A673 (cell line): ENCODE results near the gene KRTAP10-11. TPM values are rescaled to one million over a fixed set of nuclear protein-coding genes. Genes with fewer than 3 reads are reported as not detected.

ENCODE experiments used
- BruUV-seq: library from RNA; stranded (reverse); fragments of 400-500 nt; replicated peaks from 2 replicates; lab custom pipeline; 2021; lab: Mats Ljungman, UMichigan
- CTCF ChIA-PET: fragments of 300-600 bp; sonication (Branson Sonifier 250); formaldehyde crosslinking; loops from one replicate; lab custom pipeline; 2022; ENCODE audit warnings: antibody characterized with exemption; lab: Charles Lee
- POLR2A ChIA-PET: fragments of 300-600 bp; sonication (Branson Sonifier 250); formaldehyde crosslinking; loops from one replicate; lab custom pipeline; 2022; ENCODE audit warnings: antibody characterized with exemption; ENCODE audit not compliant: low non-redundant PET; lab: Charles Lee
- DNase-seq: peaks from one replicate; pipeline ENCODE4 v3.0.0-alpha.2; 2015; ENCODE audit warnings: low spot score
- H3K27ac ChIP-seq: fragments of 200-600 bp; sonication (generic); 2 replicates; pipeline ENCODE4 v1.5.1; 2016; ENCODE audit warnings: mixed run types, low read depth, mild to moderate bottlenecking, mixed read lengths, antibody characterized with exemption, low read length; ENCODE audit not compliant: poor library complexity, severe bottlenecking
- H3K27me3 ChIP-seq: fragments of 200-600 bp; sonication (generic); replicated peaks from 2 replicates; pipeline ENCODE4 v1.6.1; 2017; ENCODE audit warnings: mixed run types, low read depth, mild to moderate bottlenecking, mixed read lengths, antibody characterized with exemption, low read length; ENCODE audit not compliant: insufficient read depth, poor library complexity
- H3K36me3 ChIP-seq: fragments of 200-600 bp; sonication (generic); 2 replicates; pipeline ENCODE4 v1.6.1; 2016; ENCODE audit warnings: mixed run types, mild to moderate bottlenecking, mixed read lengths, antibody characterized with exemption, low read length; ENCODE audit not compliant: insufficient read depth, poor library complexity, severe bottlenecking
- H3K4me1 ChIP-seq: fragments of 200-600 bp; sonication (generic); 2 replicates; pipeline ENCODE4 v1.6.1; 2017; ENCODE audit warnings: mixed run types, mild to moderate bottlenecking, mixed read lengths, antibody characterized with exemption, low read length; ENCODE audit not compliant: insufficient read depth, poor library complexity, severe bottlenecking
- H3K4me3 ChIP-seq: fragments of 200-600 bp; sonication (generic); 2 replicates; pipeline ENCODE4 v1.5.1; 2016; ENCODE audit warnings: low read depth, mixed run types, mild to moderate bottlenecking, mixed read lengths, low read length; ENCODE audit not compliant: poor library complexity, severe bottlenecking
- H3K9me3 ChIP-seq: fragments of 200-600 bp; sonication (generic); 2 replicates; pipeline ENCODE4 v1.6.1; 2016; ENCODE audit warnings: mixed run types, low read depth, mild to moderate bottlenecking, mixed read lengths, antibody characterized with exemption, low read length; ENCODE audit not compliant: poor library complexity, severe bottlenecking
- CTCF ChIP-seq: fragments of 300-800, 200-600 bp; sonication (generic); conservative IDR thresholded peaks from 2 replicates; pipeline ENCODE4 v1.5.1; 2017; ENCODE audit warnings: low read depth, mild to moderate bottlenecking, antibody characterized with exemption, low read length, moderate library complexity, mixed read lengths
- EZH2 ChIP-seq: fragments of 200-600 bp; sonication (generic); IDR thresholded peaks from 2 replicates; pipeline ENCODE4 v1.6.1; 2017; ENCODE audit warnings: borderline replicate concordance, low read depth, mild to moderate bottlenecking, mixed read lengths, antibody characterized with exemption, low read length; ENCODE audit not compliant: poor library complexity, severe bottlenecking
- intact Hi-C: fragments of 100-400 bp; cut with micrococcal nuclease; formaldehyde crosslinking; loops from one replicate; pipeline ENCODE4 v1.10.0; 2022; ENCODE audit not compliant: unreplicated experiment
- total RNA-seq: library from RNA; stranded (reverse); gene quantifications from 2 replicates; pipeline ENCODE4 v1.2.3, GENCODE V29; 2021

KRTAP10-11 gene
- total RNA-seq, 1 experiment from 2014 or later, result not detected

GRCh38 chr21:44616591-44616926 lies 29.7 kb upstream of the KRTAP10-11 start:
- peaks cover 11% of the 10 kb centered on the region for H3K9me3 ChIP-seq
- ChIA-PET POLR2A (no interaction called here), CTCF (no interaction called here)
- DNase-seq, result no peak
- no peak overlapping the region for H3K4me3 ChIP-seq
- H3K4me1 ChIP-seq, result no peaks in the 10 kb centered on the region
- TF ChIP-seq EZH2 (no peak), CTCF (no peak)
- no peaks in the 10 kb centered on the region for H3K36me3 ChIP-seq
- H3K27ac ChIP-seq, result no peak overlapping the region
- no peaks in the 10 kb centered on the region for H3K27me3 ChIP-seq
- intact Hi-C loops, result no loop called here
- no TSS peak for BruUV-seq

DNA sequence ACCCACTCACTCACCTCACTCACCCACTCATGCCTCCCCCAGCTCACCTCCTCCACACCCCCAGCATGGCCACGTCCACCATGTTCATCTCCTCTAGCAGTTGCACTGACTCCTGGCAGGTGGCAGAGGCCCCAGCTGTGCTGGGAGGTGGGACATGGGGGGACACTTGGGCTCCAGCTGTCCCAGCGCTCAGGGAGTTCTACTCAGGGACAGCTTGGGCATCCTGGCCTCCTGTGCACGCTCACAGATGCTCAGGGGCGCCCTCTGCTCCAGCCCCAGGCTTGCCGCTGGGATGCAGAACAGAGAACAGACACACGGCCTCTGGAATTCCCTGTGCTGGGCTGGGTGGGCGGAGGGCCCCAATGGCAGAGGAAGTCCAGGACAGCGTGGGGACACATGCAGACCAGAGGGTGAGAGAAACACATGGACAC lies 29.1 kb upstream of the KRTAP10-11 start:
- TF ChIP-seq EZH2 (no peak), CTCF (no peak)
- BruUV-seq, result no TSS peak
- intact Hi-C loops, result no loop called here
- Histone ChIP-seq H3K4me3 (no peak overlapping the region), H3K4me1 (no peaks in the 10 kb centered on the region), H3K27me3 (no peaks in the 10 kb centered on the region), H3K9me3 (peaks cover 6% of the 10 kb centered on the region), H3K36me3 (no peaks in the 10 kb centered on the region), H3K27ac (no peak overlapping the region)
- CTCF ChIA-PET, result no interaction called here
- no peak for DNase-seq
- POLR2A ChIA-PET, result no interaction called here

DNA sequence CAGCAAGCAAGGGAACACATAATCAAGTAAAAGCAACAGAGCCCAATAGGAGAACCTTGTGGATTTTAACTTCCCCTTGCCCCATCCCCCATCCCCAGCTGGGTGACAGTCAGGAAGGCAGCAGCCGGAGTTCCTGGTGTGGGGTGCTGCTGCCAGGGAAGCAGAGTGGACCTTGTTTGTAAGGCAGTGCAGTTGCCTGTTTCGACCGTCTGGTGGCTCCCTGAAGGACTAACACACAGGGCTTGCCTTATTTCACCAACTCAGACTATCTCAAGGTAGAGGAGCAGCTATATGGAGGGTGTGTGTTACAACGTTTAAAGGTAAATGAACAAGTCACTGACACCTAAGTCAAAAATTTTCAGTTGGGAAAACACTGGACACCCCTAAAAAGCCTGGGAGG lies 27.7 kb upstream of the KRTAP10-11 start:
- Histone ChIP-seq H3K27me3 (no peaks in the 10 kb centered on the region), H3K27ac (no peak overlapping the region), H3K4me1 (no peaks in the 10 kb centered on the region), H3K4me3 (no peak overlapping the region), H3K36me3 (no peaks in the 10 kb centered on the region), H3K9me3 (peaks cover 13% of the 10 kb centered on the region)
- ChIA-PET POLR2A (no interaction called here), CTCF (no interaction called here)
- TF ChIP-seq EZH2, result no peak
- no peak for TF ChIP-seq CTCF
- DNase-seq, result no peak
- no TSS peak for BruUV-seq
- intact Hi-C loops, result no loop called here
